Endodermal cell (in vitro differentiated cells): ENCODE results near the gene IL17RC. TPM values are rescaled to one million over a fixed set of nuclear protein-coding genes. Genes with fewer than 3 reads are reported as not detected.

Experiments
- DNase-seq: peaks from one replicate; pipeline ENCODE4 v3.0.0-alpha.2; 2017
- H3K27ac ChIP-seq: 2 replicates; pipeline ENCODE4 v1.5.1; 2013; ENCODE audit warnings: mild to moderate bottlenecking, low read depth, low read length, moderate library complexity
- H3K27me3 ChIP-seq: 2 replicates; pipeline ENCODE4 v1.6.1; 2013; ENCODE audit warnings: mild to moderate bottlenecking, low read length, moderate library complexity; ENCODE audit not compliant: insufficient read depth, control insufficient read depth, poor library complexity, severe bottlenecking
- H3K36me3 ChIP-seq: 2 replicates; pipeline ENCODE4 v1.7.0; 2013; ENCODE audit warnings: mild to moderate bottlenecking, low read length, moderate library complexity; ENCODE audit not compliant: control insufficient read depth, insufficient read depth
- H3K4me1 ChIP-seq: one replicate; pipeline ENCODE4 v1.7.0; 2013; ENCODE audit warnings: low read length; ENCODE audit not compliant: control insufficient read depth, insufficient read depth
- H3K4me3 ChIP-seq: 2 replicates; pipeline ENCODE4 v1.5.1; 2013; ENCODE audit warnings: mild to moderate bottlenecking, low read length, moderate library complexity
- H3K9ac ChIP-seq: 2 replicates; pipeline ENCODE4 v1.6.1; 2013; ENCODE audit warnings: mild to moderate bottlenecking, low read length, moderate library complexity; ENCODE audit not compliant: poor library complexity, severe bottlenecking; ENCODE audit errors: extremely low read depth
- H3K9me3 ChIP-seq: 2 replicates; pipeline ENCODE4 v1.6.1; 2013; ENCODE audit warnings: mild to moderate bottlenecking, low read length, moderate library complexity; ENCODE audit not compliant: control insufficient read depth
- H3K27ac Mint-ChIP-seq: 2 replicates; pipeline ENCODE4 v1.8.0; 2020; ENCODE audit warnings: mixed read lengths
- H3K27me3 Mint-ChIP-seq: 2 replicates; pipeline ENCODE4 v1.8.0; 2021; ENCODE audit warnings: mild to moderate bottlenecking, mixed read lengths; ENCODE audit not compliant: insufficient read depth
- H3K36me3 Mint-ChIP-seq: 2 replicates; pipeline ENCODE4 v1.8.0; 2020; ENCODE audit warnings: low read depth, mixed read lengths
- H3K4me1 Mint-ChIP-seq: 2 replicates; pipeline ENCODE4 v1.8.0; 2020; ENCODE audit warnings: mixed read lengths
- H3K4me3 Mint-ChIP-seq: 2 replicates; pipeline ENCODE4 v1.8.0; 2020; ENCODE audit warnings: mild to moderate bottlenecking, moderate library complexity, mixed read lengths
- H3K9me3 Mint-ChIP-seq: 2 replicates; pipeline ENCODE4 v1.8.0; 2020; ENCODE audit warnings: mild to moderate bottlenecking, mixed read lengths
- CTCF ChIP-seq: fragments of 200-600 bp; sonication (generic); conservative IDR thresholded peaks from 2 replicates; pipeline ENCODE4 v1.5.0; 2021; ENCODE audit warnings: antibody characterized with exemption, mild to moderate bottlenecking
- WGBS, 2 experiments: methylation state at CpG; one replicate each; pipeline versions ENCODE4 v1.1.5 to v1.1.7; 2013; ENCODE audit warnings: missing lambda C conversion rate in 2 of 2, mixed read lengths in 1 of 2; ENCODE audit not compliant: insufficient coverage in 1 of 2, insufficient read length in 1 of 2; 5-methylcytosine and 5-hydroxymethylcytosine counted together
- total RNA-seq, 2 donors: library from RNA; stranded (reverse); fragmentation: NEBNext Ultra II Directional in 1 of 2; extraction: Animal tissue kit (Norgen Biotek cat#: 25700) in 1 of 2; gene quantifications; 2 replicates in 1 of 2; 3 replicates in 1 of 2; pipeline ENCODE4 v1.2.1, GENCODE V29; 2021

Gene IL17RC
- total RNA-seq, 2 donors from 2014 or later: 15.7 to 19.0 TPM

- WGBS, 2 experiments: 80 to 94% methylated on average over 1 of the region's 1 CpG
- no peak for TF ChIP-seq CTCF
- Histone ChIP-seq H3K36me3 (no peaks in the 10 kb centered on the region), H3K9me3 (no peaks in the 10 kb centered on the region), H3K27ac (no peak overlapping the region), H3K4me1 (no peaks in the 10 kb centered on the region), H3K9ac (no peak overlapping the region), H3K27me3 (no peaks in the 10 kb centered on the region), H3K4me3 (no peak overlapping the region)
- DNase-seq: no peak
- H3K27me3 Mint-ChIP-seq: peaks cover 8% of the 10 kb centered on the region
- no peaks in the 10 kb centered on the region for H3K4me1 Mint-ChIP-seq
- H3K9me3 Mint-ChIP-seq: no peaks in the 10 kb centered on the region
- no peak overlapping the region for H3K4me3 Mint-ChIP-seq
- no peak overlapping the region for H3K27ac Mint-ChIP-seq
- H3K36me3 Mint-ChIP-seq: no peaks in the 10 kb centered on the region
Measured at GRCh38 chr3:9881441-9881840, 35.5 kb upstream of the IL17RC start.

GRCh38 chr3:9883706-9884554 lies 33.0 kb upstream of the IL17RC start:
- Mint-ChIP-seq H3K9me3 (no peaks in the 10 kb centered on the region), H3K27ac (no peak overlapping the region), H3K4me1 (no peaks in the 10 kb centered on the region), H3K36me3 (no peaks in the 10 kb centered on the region), H3K27me3 (peaks cover 1% of the 10 kb centered on the region), H3K4me3 (no peak overlapping the region)
- H3K9me3 ChIP-seq: no peaks in the 10 kb centered on the region
- H3K9ac ChIP-seq: no peak overlapping the region
- no peak for TF ChIP-seq CTCF
- no peak overlapping the region for H3K4me3 ChIP-seq
- H3K27me3 ChIP-seq: peaks cover 7% of the 10 kb centered on the region
- no peaks in the 10 kb centered on the region for H3K4me1 ChIP-seq
- no peaks in the 10 kb centered on the region for H3K36me3 ChIP-seq
- no peak overlapping the region for H3K27ac ChIP-seq
- no peak for DNase-seq
- WGBS, 2 experiments: 86 to 88% methylated on average over 6 to 7 of the region's 7 CpGs

GRCh38 chr3:9884555-9885165 lies 32.2 kb upstream of the IL17RC start:
- Mint-ChIP-seq H3K4me3 (no peak overlapping the region), H3K9me3 (no peaks in the 10 kb centered on the region), H3K4me1 (no peaks in the 10 kb centered on the region), H3K27me3 (no peaks in the 10 kb centered on the region), H3K36me3 (no peaks in the 10 kb centered on the region), H3K27ac (peak overlapping the region; percentile 41)
- Histone ChIP-seq H3K9me3 (no peaks in the 10 kb centered on the region), H3K9ac (no peak overlapping the region), H3K27me3 (peaks cover 7% of the 10 kb centered on the region), H3K4me3 (no peak overlapping the region), H3K36me3 (no peaks in the 10 kb centered on the region), H3K27ac (no peak overlapping the region), H3K4me1 (no peaks in the 10 kb centered on the region)
- no peak for DNase-seq
- no peak for TF ChIP-seq CTCF
- WGBS, 2 experiments: 90 to 96% methylated on average over 10 to 11 of the region's 11 CpGs
